GM19023 (cell line): Measurements from ENCODE around the gene HOXB1.

Experiments
- ATAC-seq: cut with Tn5 transposase; IDR thresholded peaks from one replicate; pipeline ENCODE4 v1.9.1; 2021; ENCODE audit warnings: mild to moderate bottlenecking, moderate library complexity; ENCODE audit not compliant: unreplicated experiment

HOXB1 gene

DNA sequence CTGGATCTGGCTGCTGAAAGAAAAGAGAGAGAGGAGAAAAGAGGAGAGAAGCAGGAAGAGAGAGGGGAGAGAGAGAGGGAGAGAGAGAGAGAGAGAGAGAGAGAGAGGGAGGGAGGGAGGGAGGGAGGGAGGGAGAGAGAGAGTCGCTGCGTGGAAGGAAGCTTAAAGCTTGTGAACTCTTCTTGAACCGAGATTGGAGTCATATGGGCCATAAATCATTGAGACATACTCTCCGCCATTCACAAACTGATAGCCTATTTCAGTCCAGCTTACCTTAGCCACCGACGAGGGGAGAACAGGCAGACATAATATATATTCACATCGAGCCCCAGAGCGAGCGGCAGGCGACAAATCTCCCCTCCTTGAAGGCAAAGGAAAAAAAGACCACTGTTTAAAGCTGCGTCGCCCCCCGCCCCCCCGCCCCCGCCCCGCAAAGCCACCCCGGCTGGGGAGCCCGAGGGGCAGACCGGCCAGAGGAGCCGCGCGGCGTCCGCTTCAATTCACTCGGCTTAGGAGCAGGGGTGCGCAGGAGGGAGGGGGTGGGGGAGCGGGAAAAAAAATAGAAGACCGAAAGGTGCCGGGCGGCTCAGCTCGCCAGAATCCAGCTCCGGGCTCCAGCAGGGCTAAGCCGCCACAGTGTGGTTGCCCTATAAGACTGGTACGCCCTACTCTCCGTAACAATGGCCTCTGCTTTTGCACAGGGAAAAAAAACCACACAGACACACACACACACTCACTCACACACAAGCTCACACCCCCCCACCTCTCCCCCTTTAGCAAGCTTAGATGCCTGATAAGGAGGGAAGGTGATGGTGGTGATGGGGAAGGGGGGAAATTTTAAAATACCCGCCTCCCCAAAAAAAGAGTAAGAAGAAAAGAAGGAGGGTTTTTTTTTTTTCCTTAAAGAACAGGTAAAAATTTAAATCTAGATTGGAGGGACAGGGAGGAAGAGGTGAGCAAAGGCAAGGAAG is 24.7 kb upstream of the HOXB1 start:
- no peak for ATAC-seq

DNA sequence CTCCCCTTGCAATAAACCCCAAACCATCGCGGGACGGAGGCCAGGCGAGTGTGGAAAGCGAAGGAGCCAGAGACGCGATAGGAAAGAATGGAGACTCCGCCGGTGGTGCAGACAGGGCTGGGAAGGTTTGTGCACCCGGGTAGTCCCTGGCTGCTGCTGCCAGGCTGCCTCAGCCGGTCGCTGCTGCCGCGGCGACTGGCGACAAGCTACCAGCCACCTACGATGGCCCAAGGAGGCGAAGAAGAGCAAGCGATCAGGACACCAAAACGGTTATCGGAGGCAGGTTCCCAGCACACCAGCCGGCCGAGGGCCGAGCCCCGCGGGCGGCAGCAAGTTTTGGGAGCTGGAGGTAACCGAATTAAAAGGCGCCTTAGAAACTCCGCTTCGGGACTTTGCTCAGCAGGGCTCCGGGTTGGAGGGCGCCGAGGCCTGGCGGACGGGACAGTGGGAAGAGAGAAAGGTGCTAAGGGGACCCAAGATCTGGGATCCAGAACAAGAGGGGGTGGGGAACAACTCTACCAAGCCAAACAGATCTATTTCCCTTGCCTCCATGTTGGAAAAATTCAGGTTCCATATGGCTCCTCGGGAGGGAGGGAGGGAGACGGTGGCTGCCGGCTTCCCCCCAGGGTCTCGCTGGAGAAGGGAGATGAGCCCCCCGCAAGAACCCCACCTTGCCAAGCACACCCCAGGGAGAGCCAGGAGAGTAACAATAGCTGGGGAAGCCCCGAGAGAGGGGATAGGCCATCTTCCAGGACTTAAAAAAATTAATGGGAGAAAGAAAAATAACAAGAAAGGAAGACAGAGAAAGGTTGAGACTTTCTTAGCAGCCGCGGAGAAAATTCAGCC is 23.8 kb upstream of the HOXB1 start:
- no peak for ATAC-seq

DNA sequence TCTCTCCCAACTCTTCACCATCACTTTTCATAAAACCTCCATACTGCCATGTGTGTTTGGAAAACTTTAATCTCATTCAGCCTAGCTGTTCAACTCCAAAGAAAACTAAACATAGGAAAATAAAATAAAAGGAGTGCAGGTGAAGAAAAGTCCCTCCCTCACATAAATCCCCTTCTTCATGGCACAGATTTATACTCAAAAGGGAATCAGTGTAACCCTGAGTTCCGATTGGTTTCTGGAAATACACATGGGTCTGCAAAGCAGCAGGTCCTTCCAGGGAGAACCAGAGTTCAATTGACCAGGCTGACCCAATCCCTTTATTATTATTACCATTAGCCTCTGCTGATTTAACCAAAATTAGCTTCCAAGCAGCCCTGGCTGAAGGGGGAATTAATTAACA is 23.0 kb upstream of the HOXB1 start:
- ATAC-seq = no peak

DNA sequence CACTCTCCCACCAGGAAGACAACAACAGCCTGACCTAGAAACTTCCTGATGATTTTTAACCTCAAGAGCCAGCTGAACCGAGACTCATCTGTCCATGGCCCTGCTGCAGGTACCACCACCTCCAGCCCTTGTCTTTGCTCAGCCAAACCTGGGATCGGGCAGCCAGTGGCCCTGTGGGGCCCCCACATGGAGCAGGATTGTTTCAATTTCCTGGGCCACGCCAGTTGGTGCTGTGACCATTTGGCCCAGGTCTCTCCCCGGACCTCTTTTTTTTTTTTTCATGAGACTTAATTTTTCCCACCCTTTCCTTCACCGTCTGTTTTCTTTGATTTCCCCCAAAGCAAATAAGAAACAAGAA is 22.4 kb upstream of the HOXB1 start:
- ATAC-seq = no peak

DNA sequence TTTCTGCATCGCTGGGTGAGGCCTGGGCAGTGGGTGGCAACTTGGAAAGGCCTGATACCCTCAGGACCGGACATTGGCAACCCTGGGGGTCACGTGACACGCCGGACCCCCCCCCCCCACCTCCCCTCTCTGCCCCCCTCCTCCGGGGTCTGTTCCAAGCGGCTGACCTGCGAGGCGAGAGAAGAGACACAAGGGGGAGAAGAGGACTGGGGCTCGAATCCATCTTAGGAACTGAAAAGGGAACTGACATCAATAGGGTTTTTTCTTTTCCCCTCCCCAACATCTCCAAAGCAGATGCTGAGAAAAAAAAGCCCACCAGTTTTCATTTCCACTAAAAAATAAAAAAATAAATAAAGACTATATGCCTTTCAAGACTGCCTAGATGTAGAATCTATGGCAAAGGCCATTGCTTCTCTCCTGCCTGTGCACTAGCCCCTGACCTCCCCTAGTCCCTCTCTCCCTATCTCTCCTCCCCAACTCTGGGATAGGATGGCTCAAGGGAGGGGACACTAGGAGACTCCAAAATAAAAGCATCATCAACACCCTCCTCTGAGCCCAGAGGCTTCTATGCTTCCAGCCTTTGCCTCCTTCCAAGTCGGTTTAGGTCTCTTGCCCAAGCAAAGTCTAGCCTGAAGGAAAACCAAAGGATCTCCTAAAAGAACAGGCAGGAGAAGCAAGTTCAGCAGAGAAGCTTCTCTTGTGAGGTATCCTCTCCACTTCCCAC is 21.8 kb upstream of the HOXB1 start:
- ATAC-seq = no peak

DNA sequence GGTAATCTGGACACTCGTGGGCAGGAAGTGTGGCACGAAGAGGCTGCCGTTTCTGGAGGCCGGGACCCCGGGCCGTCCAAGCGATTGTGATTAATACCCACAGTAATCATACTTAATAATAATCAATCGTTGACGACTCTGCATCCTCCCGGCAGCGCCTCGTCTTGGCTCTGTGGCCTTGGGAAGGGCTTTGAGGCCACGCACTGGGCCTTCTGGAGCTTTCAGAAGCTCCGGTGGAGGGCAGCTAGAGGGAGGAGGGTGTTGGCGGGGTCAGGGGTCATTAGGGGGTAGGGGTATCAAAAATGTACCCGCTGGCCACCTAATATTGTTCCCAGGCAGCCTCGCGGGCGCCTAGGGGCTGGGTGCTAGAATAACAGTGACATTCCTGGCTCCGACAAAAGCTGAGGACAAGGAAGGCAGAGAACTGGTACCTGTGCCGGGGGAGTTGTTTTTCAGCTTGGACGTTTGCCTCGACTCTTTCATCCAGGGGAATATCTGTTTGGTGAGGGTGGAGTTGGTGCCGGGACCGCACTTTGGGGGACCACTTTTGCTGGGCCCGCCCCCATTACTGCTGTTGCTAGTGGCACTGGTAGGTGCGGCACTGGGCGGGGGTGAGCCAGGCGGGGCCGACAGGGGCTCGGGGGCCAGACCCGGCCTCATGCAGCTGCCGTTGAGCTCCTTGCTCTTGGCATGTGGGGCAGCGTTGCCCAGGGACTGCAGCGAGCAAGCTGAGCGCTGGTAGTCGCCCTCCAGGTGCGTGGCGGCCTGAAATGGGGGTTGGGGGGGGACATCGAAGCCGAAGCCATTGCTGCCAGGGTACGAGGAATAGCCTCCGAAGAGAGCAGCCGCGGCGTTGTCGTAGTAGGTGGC is 21.0 kb upstream of the HOXB1 start:
- no peak for ATAC-seq

DNA sequence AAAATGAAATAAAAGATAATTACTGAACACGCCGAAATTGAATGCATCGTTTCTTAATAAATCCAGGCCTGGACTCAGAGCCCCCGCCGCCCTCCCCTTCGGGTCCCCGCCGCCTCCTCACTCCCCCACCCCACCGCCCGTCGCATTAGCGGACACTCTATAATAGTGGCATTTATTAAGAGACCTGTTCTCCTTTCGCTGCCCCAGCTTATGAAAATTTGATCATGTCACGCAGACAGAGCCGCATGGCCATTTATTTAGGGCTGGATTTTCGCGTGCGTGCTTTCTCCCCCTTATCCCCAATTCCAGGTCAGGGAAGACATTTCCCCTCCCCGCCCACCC is 20.4 kb upstream of the HOXB1 start:
- no peak for ATAC-seq

DNA sequence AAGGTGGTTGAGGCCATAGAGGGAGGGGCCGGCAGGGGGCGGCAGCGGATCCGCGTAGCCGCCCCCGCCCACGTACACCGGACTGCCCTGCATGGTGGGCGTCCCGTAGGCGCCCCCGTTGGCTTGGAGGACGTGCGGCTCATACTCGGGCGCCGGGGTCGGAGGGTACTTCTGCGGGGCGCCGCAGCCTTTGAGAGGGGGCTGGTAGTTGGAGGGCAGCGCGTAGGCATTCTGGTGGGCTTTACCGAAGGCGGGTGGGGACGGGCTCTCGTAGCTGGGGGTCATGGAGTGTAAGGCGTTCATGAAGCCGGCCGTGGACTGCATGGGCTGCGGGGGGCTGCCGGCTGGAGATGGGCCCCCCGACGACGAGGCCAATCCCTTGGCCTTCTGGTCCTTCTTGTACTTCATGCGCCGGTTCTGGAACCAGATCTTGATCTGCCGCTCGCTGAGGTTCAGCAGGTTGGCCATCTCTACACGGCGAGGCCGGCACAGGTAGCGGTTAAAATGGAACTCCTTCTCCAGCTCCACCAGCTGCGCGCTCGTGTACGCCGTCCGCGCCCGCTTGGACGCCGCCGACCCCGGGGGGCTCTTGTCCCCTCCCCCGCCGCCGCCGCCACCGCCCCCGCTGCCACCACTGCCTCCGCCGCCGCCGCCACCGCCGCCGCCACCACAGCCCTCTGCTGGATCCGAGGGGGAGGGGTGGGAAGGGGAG is 19.8 kb upstream of the HOXB1 start:
- ATAC-seq = no peak

DNA sequence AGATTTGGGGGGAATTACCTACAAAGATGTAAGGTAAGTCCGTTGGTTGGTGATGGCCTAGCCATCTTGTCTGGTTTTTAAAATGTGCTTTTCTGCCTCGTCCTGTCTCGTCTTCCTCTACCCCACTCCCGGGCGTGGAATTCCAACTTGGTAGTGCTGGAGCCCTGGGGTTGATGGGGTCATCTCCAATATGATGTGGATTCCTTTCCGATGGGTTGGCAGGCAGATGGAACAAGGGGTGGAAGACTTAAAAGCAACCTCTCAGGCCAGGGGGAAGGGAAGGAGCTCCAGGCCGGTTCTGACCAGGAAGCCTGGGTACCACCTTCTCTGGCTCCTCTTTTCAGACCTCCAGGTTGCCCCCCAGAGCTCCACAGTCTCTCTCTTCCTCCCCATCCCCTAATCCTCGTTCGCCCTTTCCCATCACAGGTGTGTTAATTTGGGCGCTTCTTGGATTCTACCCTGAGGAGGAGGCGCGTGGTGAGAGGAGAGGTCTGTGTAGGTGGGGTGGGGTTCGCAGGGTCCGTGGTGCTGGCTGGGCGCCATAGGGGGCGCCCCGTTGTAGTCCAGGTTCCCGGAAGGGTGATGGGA is 19.2 kb upstream of the HOXB1 start:
- no peak for ATAC-seq

DNA sequence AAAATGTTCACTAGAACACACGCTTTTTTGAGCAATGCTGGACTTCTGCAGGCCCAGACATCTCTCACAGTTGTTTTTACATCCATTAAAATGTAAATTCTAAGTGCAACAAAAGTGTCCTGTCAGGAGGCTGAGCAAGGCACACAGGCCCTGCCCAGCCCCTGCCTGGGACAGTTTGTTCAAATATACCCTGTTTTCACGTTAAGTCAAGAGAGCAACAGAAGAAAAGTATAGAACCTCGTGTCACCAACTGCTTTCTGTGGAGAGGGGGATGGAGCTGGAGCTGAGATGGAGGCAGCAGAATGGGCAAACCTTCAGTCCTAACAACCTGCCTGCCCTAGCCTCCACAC is 18.4 kb upstream of the HOXB1 start:
- ATAC-seq = no peak

DNA sequence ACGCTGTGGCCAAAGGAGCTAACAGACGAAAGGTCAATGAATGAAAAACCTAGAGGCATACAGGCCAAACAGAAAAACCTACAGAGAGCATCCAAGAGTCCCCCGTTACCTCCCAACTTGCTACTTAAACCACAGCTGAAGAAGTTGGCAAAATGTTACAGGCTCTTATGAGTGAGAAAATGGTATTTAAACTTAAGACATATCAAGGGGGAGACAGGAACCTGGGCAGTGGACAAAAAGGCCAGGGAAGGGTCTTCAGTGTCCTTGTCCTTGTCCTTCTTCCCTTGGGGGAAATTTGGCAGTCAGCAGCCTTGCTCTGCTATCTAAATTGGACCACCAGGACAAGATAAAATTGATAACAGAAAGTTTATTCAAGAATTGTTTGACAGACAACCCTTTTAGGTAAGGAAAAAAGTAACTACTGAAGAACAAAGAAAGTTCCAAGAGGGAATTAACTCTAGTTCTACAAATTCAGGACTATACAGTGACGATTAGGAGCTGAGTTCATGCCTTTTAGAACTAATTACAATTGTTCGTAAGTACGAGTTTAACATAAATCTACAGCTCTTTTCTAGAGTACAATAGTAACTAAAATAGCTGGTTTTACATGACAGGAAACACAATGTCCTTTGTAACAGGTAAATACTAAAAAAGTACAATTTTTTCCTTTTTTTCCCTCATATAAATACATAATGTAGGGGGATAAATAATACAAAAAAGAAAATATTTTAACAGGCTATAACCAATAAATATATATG is 17.9 kb upstream of the HOXB1 start:
- no peak for ATAC-seq

DNA sequence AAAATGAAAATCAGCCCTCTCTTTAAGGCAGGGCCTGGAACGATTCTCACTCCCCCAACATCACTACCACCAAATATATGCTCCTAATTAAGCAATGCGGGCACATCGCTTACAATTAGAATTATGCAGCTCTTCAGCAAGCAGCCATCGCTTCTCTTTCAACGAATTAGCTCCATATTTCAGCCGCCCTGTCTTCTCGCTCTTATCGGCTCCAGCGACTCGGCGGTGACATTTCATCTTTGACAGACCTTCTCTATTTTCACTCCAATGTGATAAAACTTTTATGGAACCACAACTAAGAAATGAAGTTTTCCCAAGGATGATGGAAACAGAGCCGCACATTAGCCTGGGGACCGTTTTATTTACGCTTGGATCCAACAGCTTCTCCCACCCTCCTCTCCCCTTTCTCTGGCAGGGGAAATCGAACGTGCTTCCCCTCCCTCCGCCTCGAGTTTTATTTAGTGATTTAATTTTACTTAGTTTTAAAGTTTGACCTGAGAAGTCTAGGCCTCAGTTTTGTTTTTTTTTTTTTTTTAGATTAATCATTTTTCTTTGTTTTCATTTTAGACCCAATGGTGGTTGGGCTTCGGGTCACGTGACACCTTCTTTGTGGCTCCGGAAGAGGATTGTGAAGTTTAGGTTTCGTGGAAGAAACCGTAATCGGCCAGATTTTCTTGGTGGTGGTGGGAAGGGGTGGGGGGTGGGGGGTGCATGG is 17.2 kb upstream of the HOXB1 start:
- ATAC-seq = no peak

DNA sequence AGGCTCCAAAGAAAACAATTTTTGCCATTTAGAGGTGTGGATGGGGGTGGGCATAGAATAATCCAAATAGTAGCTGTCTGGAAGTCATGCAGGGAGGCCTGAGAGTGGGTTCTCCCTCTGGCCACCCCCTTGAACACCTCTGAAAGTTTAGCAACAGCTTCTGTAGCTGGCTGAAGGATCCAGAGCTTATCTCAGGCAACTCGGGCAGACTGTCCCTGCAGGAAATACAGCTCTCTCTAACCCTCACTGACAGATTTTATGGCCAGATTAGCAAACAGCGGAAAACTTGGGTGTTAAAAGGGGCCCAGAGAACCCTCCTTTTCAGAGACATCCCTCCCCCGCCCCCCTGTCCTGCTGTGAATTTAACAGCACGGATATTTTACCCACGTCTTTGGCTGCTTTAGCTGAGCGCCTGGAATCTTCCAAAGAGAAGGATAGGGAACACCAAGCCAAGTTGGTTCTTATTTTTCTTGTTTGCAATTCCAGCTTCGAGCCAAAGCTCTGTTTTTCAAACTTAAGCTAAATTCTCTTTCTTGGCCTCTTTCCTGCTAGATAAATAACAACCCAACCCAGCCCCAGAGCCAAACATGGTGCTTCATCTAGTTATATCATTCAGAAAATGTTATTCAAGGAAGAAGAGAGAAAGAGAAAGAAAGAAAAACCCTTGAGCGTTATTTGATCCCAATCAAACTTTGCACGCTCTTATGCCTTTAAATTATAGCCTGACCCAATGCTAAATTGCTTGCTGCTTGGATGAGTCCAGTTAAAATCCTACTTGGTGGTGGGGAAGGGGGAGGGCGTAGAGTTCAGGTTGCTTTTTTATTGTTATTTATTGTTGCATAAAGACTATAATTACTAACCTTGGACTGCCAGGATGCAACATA is 16.4 kb upstream of the HOXB1 start:
- ATAC-seq = no peak

DNA sequence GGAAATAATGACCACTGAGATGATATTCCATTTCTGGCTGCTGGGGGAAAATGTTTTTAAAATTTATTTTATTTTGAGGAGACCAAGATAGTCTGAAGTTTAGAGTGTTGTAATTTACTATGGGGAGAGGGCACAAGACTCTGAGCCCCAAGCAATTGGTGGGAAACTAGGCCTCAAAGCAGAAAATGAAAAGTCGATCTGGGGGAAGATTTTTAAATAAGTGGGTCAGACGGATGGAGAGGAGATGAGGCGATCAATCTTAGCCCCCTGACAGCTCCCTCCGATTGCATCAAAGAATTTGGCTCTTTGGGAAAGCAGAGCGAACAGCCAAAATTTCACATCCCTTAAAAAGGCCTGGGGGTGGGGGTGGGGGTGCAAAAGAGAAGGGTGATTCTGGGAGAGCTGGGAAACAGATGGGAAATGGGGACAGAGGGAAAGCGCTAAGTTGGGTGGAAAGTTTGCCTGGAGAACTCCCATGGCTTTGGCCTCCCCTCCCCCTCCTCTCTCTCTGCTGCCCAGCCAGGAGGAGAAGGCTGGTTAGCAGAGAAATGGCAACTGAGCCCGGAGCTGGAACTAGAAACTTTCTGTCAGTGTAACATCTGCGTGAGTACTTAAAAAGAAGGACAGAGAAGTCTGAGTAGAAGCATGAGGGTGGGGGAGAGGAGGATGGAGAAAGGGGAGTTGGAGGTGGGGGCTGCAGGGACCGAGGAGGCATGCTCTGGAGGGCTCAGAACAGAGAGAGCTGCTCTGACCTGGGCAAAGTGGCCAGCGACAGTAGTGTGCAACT is 15.5 kb upstream of the HOXB1 start:
- no peak for ATAC-seq

DNA sequence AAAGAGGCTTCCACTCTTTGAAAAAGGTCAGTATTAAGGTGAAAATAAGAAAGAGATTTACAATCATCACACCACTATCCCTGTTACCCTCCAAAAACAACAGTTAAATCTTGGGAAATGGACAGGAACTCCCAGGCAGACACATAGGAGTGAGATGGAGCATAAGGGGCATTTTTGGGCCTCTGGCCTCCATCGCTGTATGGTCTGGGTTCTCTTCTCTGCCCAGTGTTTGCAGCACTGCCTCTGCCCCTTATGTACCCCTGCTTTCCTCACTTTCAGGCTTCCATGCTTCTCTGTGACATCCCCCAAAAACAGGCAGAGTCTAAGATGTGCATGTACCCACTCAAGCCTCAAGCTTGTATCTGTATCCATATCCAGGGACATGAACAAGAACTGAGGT is 14.7 kb upstream of the HOXB1 start:
- ATAC-seq = no peak

DNA sequence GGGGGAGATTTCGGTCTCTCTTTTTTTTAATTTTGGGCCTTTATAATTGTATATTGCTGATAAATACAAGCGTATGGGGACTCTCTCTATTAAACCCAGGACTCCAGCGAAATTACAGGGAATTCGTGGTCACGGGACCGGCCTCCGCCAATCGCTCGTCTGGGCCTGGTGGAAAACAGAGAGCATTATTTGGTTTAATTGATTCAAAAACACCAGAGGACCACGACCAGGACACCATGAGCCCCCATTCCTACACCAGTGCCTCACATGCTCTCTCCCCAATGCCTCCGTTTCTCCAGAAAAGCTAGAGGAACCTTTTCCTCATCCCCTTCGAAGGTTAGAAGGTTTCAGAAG is 14.2 kb upstream of the HOXB1 start, which contains the start of gene HOXB2:
HOXB2 (minus strand) TSS at position 88 of the 354 bp plus-strand sequence. CDS start 198 bp downstream, outside the sequence.
- no peak for ATAC-seq
